Liver (tissue), 3 donors: ENCODE measurements around the gene KIF6.

Source experiments
- CTCF ChIP-seq: fragments of 150-350 bp; IDR thresholded peaks from 2 replicates; pipeline ENCODE4 v1.5.1; 2017; ENCODE audit warnings: improper control_type of control experiment, low read depth, low read length; ENCODE audit not compliant: missing input control
- EGR1 ChIP-seq, 2 donors: IDR thresholded peaks; 2 replicates each; pipeline ENCODE4 v1.6.1; 2016 to 2018; ENCODE audit warnings: antibody characterized with exemption in 2 of 2, low read depth in 2 of 2
- FOXA1 ChIP-seq: IDR thresholded peaks from 2 replicates; pipeline ENCODE4 v1.6.1; 2016; ENCODE audit warnings: antibody characterized with exemption
- JUND ChIP-seq, 2 donors: IDR thresholded peaks; 2 replicates each; pipeline ENCODE4 v1.6.1; 2016; ENCODE audit warnings: antibody characterized with exemption in 2 of 2
- REST ChIP-seq: IDR thresholded peaks from 2 replicates; pipeline ENCODE4 v1.6.1; 2016; ENCODE audit warnings: antibody characterized with exemption, mild to moderate bottlenecking
- TAF1 ChIP-seq: conservative IDR thresholded peaks from 2 replicates; pipeline ENCODE4 v1.6.1; 2016; ENCODE audit warnings: antibody characterized with exemption, mild to moderate bottlenecking
- donor health status: healthy.
- donor health status: healthy.

- no peak for TF ChIP-seq EGR1 (IDR thresholded peaks at IDR 0.05; ENCODE audit: low read depth in 2 of 2)
- TF ChIP-seq CTCF, result no peak
- TF ChIP-seq FOXA1, result no peak
- no peak for TF ChIP-seq TAF1
- no peak for TF ChIP-seq REST
- no peak for TF ChIP-seq JUND (IDR thresholded peaks at IDR 0.05)
Measured at GRCh38 chr6:39347206-39347605, 378.0 kb downstream of the KIF6 start.
